H1 (cell line): Measurements from ENCODE around the gene PRKN. TPM values are rescaled to one million over a fixed set of nuclear protein-coding genes. Genes with fewer than 3 reads are reported as not detected.

Experiments
- CTCF ChIA-PET: fragments of 300-600 bp; sonication (Branson Sonifier 250); formaldehyde crosslinking; loops from one replicate; lab custom pipeline; 2021; ENCODE audit not compliant: partially characterized antibody; lab: Charles Lee
- POLR2A ChIA-PET: fragments of 300-600 bp; sonication (Branson Sonifier 250); formaldehyde crosslinking; loops from one replicate; lab custom pipeline; 2021; ENCODE audit warnings: inconsistent platforms; ENCODE audit not compliant: partially characterized antibody; lab: Charles Lee
- DNase-seq, 2 experiments: peaks; one replicate each; pipeline versions ENCODE4 v3.0.0 to v3.0.0-alpha.2; 2010 to 2022; ENCODE audit warnings: low spot score in 2 of 2, low read depth in 1 of 2, mixed read lengths in 1 of 2
- FAIRE-seq: peaks from 2 replicates; lab custom pipeline; 2011; peaks lifted over from hg19 to GRCh38; lab: Jason Lieb, UNC
- H2AFZ ChIP-seq: 2 replicates; pipeline ENCODE4 v1.8.1; 2012; ENCODE audit warnings: low read length, inconsistent platforms
- H2AK5ac ChIP-seq: 2 replicates; pipeline ENCODE4 v1.6.1; 2013; ENCODE audit warnings: low read depth, low read length
- H2BK120ac ChIP-seq: replicated peaks from 2 replicates; pipeline ENCODE3; 2013; ENCODE audit warnings: low read depth, low read length, inconsistent platforms
- H2BK12ac ChIP-seq: 2 replicates; pipeline ENCODE4 v1.6.1; 2013; ENCODE audit warnings: low read depth, low read length
- H2BK15ac ChIP-seq: 2 replicates; pipeline ENCODE4 v1.6.1; 2013; ENCODE audit warnings: low read length
- H2BK20ac ChIP-seq: 2 replicates; pipeline ENCODE4 v1.6.1; 2013; ENCODE audit warnings: low read length
- H2BK5ac ChIP-seq: 2 replicates; pipeline ENCODE4 v1.6.1; 2013; ENCODE audit warnings: low read depth, low read length
- H3K14ac ChIP-seq: 2 replicates; pipeline ENCODE4 v1.6.1; 2013; ENCODE audit warnings: inconsistent platforms; ENCODE audit not compliant: insufficient read length
- H3K18ac ChIP-seq: 2 replicates; pipeline ENCODE4 v1.6.1; 2013; ENCODE audit warnings: low read length; ENCODE audit errors: extremely low read depth
- H3K23ac ChIP-seq: 2 replicates; pipeline ENCODE4 v1.6.1; 2013; ENCODE audit warnings: inconsistent platforms; ENCODE audit not compliant: insufficient read length
- H3K23me2 ChIP-seq: 2 replicates; pipeline ENCODE4 v1.6.1; 2013; ENCODE audit warnings: low read depth, low read length
- H3K27ac ChIP-seq: 2 replicates; pipeline ENCODE4 v1.6.1; 2011; ENCODE audit warnings: low read depth, low read length, inconsistent platforms
- H3K27me3 ChIP-seq, 4 experiments: replicated peaks in 1 of 4; 1 replicate in 1 of 4; 2 replicates in 3 of 4; pipeline versions ENCODE4 v1.6.1 to v1.8.1; 2011 to 2013; ENCODE audit warnings: low read length in 3 of 4, mild to moderate bottlenecking in 3 of 4, inconsistent platforms in 2 of 4, mixed read lengths in 2 of 4, moderate library complexity in 1 of 4; ENCODE audit not compliant: control insufficient read depth in 3 of 4, insufficient read depth in 3 of 4; ENCODE audit errors: extremely low read depth in 1 of 4
- H3K36me3 ChIP-seq, 4 experiments: 2 replicates each; pipeline versions ENCODE4 v1.6.1 to v1.8.1; 2011 to 2013; ENCODE audit warnings: mild to moderate bottlenecking in 4 of 4, low read length in 3 of 4, moderate library complexity in 2 of 4, control low read depth in 1 of 4, inconsistent platforms in 1 of 4; ENCODE audit not compliant: insufficient read depth in 4 of 4, control insufficient read depth in 2 of 4
- H3K4ac ChIP-seq: replicated peaks from 2 replicates; pipeline ENCODE3; 2013; ENCODE audit warnings: low read length, low read depth, mixed read lengths, inconsistent platforms; ENCODE audit not compliant: insufficient read length
- H3K4me1 ChIP-seq, 4 experiments: replicated peaks in 1 of 4; 1 replicate in 1 of 4; 2 replicates in 3 of 4; pipeline versions ENCODE4 v1.6.1 to v1.8.1; 2011 to 2013; ENCODE audit warnings: low read length in 3 of 4, inconsistent platforms in 2 of 4, mixed read lengths in 1 of 4; ENCODE audit not compliant: insufficient read depth in 4 of 4, control insufficient read depth in 3 of 4
- H3K4me2 ChIP-seq, 2 experiments: 2 replicates each; pipeline versions ENCODE4 v1.6.1 to v1.8.1; 2011 to 2013; ENCODE audit warnings: low read depth in 2 of 2, low read length in 2 of 2, control low read depth in 1 of 2, inconsistent platforms in 1 of 2, mild to moderate bottlenecking in 1 of 2; ENCODE audit not compliant: insufficient read depth in 1 of 2
- H3K4me3 ChIP-seq, 4 experiments: fragments of 200-600, 300-600 bp in 1 of 4; sonication (generic), shearing (Covaris generic), sonication (Bioruptor Twin) in 1 of 4; 2 replicates each; pipeline versions ENCODE4 v1.5.1 to v1.8.1; 2011 to 2016; ENCODE audit warnings: low read length in 4 of 4, low read depth in 3 of 4, control low read depth in 2 of 4, inconsistent platforms in 2 of 4, mild to moderate bottlenecking in 2 of 4, mixed read lengths in 1 of 4, moderate library complexity in 1 of 4; ENCODE audit not compliant: insufficient read depth in 2 of 4; ENCODE audit errors: extremely low read depth in 1 of 4
- H3K56ac ChIP-seq: replicated peaks from 2 replicates; pipeline ENCODE3; 2013; ENCODE audit warnings: low read depth, mild to moderate bottlenecking, mixed read lengths, low read length, inconsistent platforms; ENCODE audit not compliant: insufficient read length
- H3K79me1 ChIP-seq: 2 replicates; pipeline ENCODE4 v1.6.1; 2013; ENCODE audit warnings: low read depth, low read length, control low read depth
- H3K79me2 ChIP-seq, 2 experiments: 2 replicates each; pipeline versions ENCODE4 v1.6.1 to v1.8.1; 2012 to 2013; ENCODE audit warnings: low read length in 2 of 2, mild to moderate bottlenecking in 2 of 2, inconsistent platforms in 1 of 2; ENCODE audit not compliant: insufficient read depth in 2 of 2, control insufficient read depth in 1 of 2
- H3K9ac ChIP-seq, 4 experiments: replicated peaks in 1 of 4; 1 replicate in 1 of 4; 2 replicates in 3 of 4; pipeline versions ENCODE4 v1.6.1 to v1.8.1; 2011 to 2013; ENCODE audit warnings: low read depth in 3 of 4, low read length in 3 of 4, control low read depth in 2 of 4, mild to moderate bottlenecking in 2 of 4, moderate library complexity in 2 of 4, inconsistent platforms in 1 of 4; ENCODE audit errors: extremely low read depth in 1 of 4
- H3K9me3 ChIP-seq, 2 experiments: 2 replicates each; pipeline versions ENCODE4 v1.6.1 to v1.8.1; 2012 to 2013; ENCODE audit warnings: mild to moderate bottlenecking in 2 of 2, moderate library complexity in 2 of 2, control low read depth in 1 of 2, inconsistent platforms in 1 of 2, low read depth in 1 of 2, low read length in 1 of 2, mixed read lengths in 1 of 2; ENCODE audit not compliant: insufficient read depth in 2 of 2
- H4K20me1 ChIP-seq, 2 experiments: replicated peaks in 1 of 2; 2 replicates each; pipeline versions ENCODE3 to v1.8.1; 2011 to 2013; ENCODE audit warnings: inconsistent platforms in 2 of 2, low read length in 2 of 2, mild to moderate bottlenecking in 1 of 2; ENCODE audit not compliant: insufficient read depth in 2 of 2, control insufficient read depth in 1 of 2
- H4K5ac ChIP-seq: 2 replicates; pipeline ENCODE4 v1.6.1; 2013; ENCODE audit warnings: low read length, low read depth, mixed read lengths, inconsistent platforms; ENCODE audit not compliant: insufficient read length
- H4K8ac ChIP-seq: 2 replicates; pipeline ENCODE4 v1.8.0; 2013; ENCODE audit warnings: mild to moderate bottlenecking, moderate library complexity, low read length, inconsistent platforms; ENCODE audit not compliant: insufficient read depth; ENCODE audit errors: extremely low read depth
- H4K91ac ChIP-seq: replicated peaks from 2 replicates; pipeline ENCODE3; 2013; ENCODE audit warnings: low read length, mixed read lengths, inconsistent platforms; ENCODE audit not compliant: insufficient read length
- CTBP2 ChIP-seq: IDR thresholded peaks from 2 replicates; pipeline ENCODE4 v1.7.0; 2011; ENCODE audit warnings: borderline replicate concordance, mild to moderate bottlenecking, moderate library complexity, mixed read lengths, low read length; ENCODE audit not compliant: insufficient read depth, insufficient read length
- HDAC6 ChIP-seq: IDR thresholded peaks from one replicate; pipeline ENCODE4 v1.7.1; 2012; ENCODE audit warnings: low read depth, mild to moderate bottlenecking, inconsistent platforms, low read length, moderate library complexity
- KDM1A ChIP-seq: fragments of 200-600, 300-600 bp; sonication (generic); IDR thresholded peaks from 2 replicates; pipeline ENCODE4 v1.7.1; 2016; ENCODE audit warnings: mild to moderate bottlenecking, low read length, borderline replicate concordance
- KDM4A ChIP-seq: IDR thresholded peaks from one replicate; pipeline ENCODE4 v1.7.1; 2012; ENCODE audit warnings: low read depth, mild to moderate bottlenecking, moderate library complexity, low read length, inconsistent platforms; ENCODE audit not compliant: severe bottlenecking
- MAX ChIP-seq: IDR thresholded peaks from 2 replicates; pipeline ENCODE4 v1.6.1; 2012; ENCODE audit warnings: inconsistent platforms
- SIN3A ChIP-seq, 2 experiments: IDR thresholded peaks in 1 of 2; conservative IDR thresholded peaks in 1 of 2; 2 replicates each; pipeline ENCODE4 v1.6.1; 2011 to 2012; ENCODE audit warnings: low read length in 2 of 2, improper control_type of control experiment in 1 of 2, low read depth in 1 of 2, mild to moderate bottlenecking in 1 of 2
- SP1 ChIP-seq: IDR thresholded peaks from 2 replicates; pipeline ENCODE4 v1.6.1; 2011; ENCODE audit warnings: low read depth, low read length
- SP4 ChIP-seq: IDR thresholded peaks from 2 replicates; pipeline ENCODE4 v1.6.1; 2012; ENCODE audit warnings: low read length, inconsistent platforms
- TAF7 ChIP-seq: optimal IDR thresholded peaks from 2 replicates; pipeline ENCODE3; 2011; ENCODE audit warnings: low read depth, mild to moderate bottlenecking, inconsistent platforms, low read length, moderate library complexity, borderline replicate concordance
- polyA plus RNA-seq, 7 experiments: library from polyadenylated mRNA; depleted of rRNA in 3 of 7; stranded (reverse) in 5 of 7; unstranded in 2 of 7; fragments of >200 nt in 5 of 7; fragments of 200-250 nt in 2 of 7; gene quantifications; 1 replicate in 5 of 7; 2 replicates in 1 of 7; 4 replicates in 1 of 7; pipeline versions ENCODE4 v1.2.1 to v1.2.3, GENCODE V29; 2011 to 2013; ENCODE audit warnings: missing spikeins in 2 of 7, mixed read lengths in 2 of 7
- total RNA-seq: library from RNA; stranded (reverse); fragmentation: NEBNext Ultra II Directional; extraction: Animal tissue kit (Norgen Biotek cat#: 25700); gene quantifications from 2 replicates; pipeline ENCODE4 v1.2.1, GENCODE V29; 2021

PRKN gene
- total and polyA plus RNA-seq, 2 of the 8 experiments (the other 6 are each of a cell fraction or from before 2014, with no cell fraction given): 0.13 to 0.29 TPM

GRCh38 chr6:162751211-162751859 is 23.8 kb upstream of the PRKN start:
- H4K20me1 ChIP-seq: no peaks in the 10 kb centered on the region
- no peak overlapping the region for H3K4ac ChIP-seq
- no peaks in the 10 kb centered on the region for H3K79me1 ChIP-seq
- H3K27me3 ChIP-seq: no peaks in the 10 kb centered on the region
- H3K9me3 ChIP-seq: no peaks in the 10 kb centered on the region
- no peak overlapping the region for H4K5ac ChIP-seq
- no peak overlapping the region for H2BK5ac ChIP-seq
- H3K23me2 ChIP-seq: no peaks in the 10 kb centered on the region
- no peak overlapping the region for H2BK15ac ChIP-seq
- no peak for DNase-seq
- H3K27ac ChIP-seq: no peak overlapping the region
- no peak overlapping the region for H3K4me3 ChIP-seq
- no peaks in the 10 kb centered on the region for H3K4me1 ChIP-seq
- no peak overlapping the region for H3K9ac ChIP-seq
- H2BK120ac ChIP-seq: no peak overlapping the region
- H4K8ac ChIP-seq: no peak overlapping the region
- ChIA-PET CTCF (no interaction called here), POLR2A (no interaction called here)
- H2AFZ ChIP-seq: no peak overlapping the region
- H2BK20ac ChIP-seq: no peak overlapping the region
- H3K23ac ChIP-seq: no peak overlapping the region
- H4K91ac ChIP-seq: no peak overlapping the region
- no peak for FAIRE-seq
- no peak for TF ChIP-seq KDM4A
- no peak for TF ChIP-seq TAF7
- TF ChIP-seq CTBP2: no peak
- no peak for TF ChIP-seq SIN3A (conservative IDR thresholded peaks at IDR 0.05 in 1 of 2, IDR thresholded peaks at IDR 0.05 in 1 of 2; ENCODE audit: low read depth in 1 of 2, low read length in 2 of 2)
- TF ChIP-seq SP1: no peak
- no peak for TF ChIP-seq KDM1A
- no peak for TF ChIP-seq HDAC6
- TF ChIP-seq MAX: no peak
- no peak for TF ChIP-seq SP4
- no peak overlapping the region for H3K14ac ChIP-seq
- H3K18ac ChIP-seq: no peak overlapping the region
- H3K4me2 ChIP-seq: no peak overlapping the region
- H2BK12ac ChIP-seq: no peak overlapping the region
- H3K79me2 ChIP-seq: no peaks in the 10 kb centered on the region
- H2AK5ac ChIP-seq: no peak overlapping the region
- H3K36me3 ChIP-seq: no peaks in the 10 kb centered on the region
- no peak overlapping the region for H3K56ac ChIP-seq
